Activated CD8-positive, alpha-beta memory T cell treated with anti-CD3 and anti-CD28 coated beads, Interleukin-2, amount 10 ng/mL, durations not matched to agents 7 days and 5 days (primary cell): ENCODE data around the gene LILRA1. TPM values are rescaled to one million over a fixed set of nuclear protein-coding genes. Genes with fewer than 3 reads are reported as not detected.

ENCODE experiments used
- ATAC-seq: fragments of 150-1000 bp; cut with Tn5 transposase; one replicate; pipeline ENCODE4 v1.10.0; 2021; ENCODE audit warnings: moderate library complexity
- CTCF ChIA-PET: fragments of 350-600 bp; sonication (Branson Sonifier 250); formaldehyde crosslinking; loops from one replicate; lab custom pipeline; 2021; ENCODE audit warnings: antibody characterized with exemption; lab: Charles Lee
- DNase-seq: peaks from one replicate; pipeline ENCODE4 v3.0.0-alpha.2; 2020
- H3K27ac Mint-ChIP-seq: one replicate; pipeline ENCODE4 v1.8.0; 2021; ENCODE audit warnings: mild to moderate bottlenecking, mixed read lengths
- H3K27me3 Mint-ChIP-seq: one replicate; pipeline ENCODE4 v1.8.0; 2021; ENCODE audit warnings: mixed read lengths
- H3K36me3 Mint-ChIP-seq: one replicate; pipeline ENCODE4 v1.8.0; 2021; ENCODE audit warnings: mild to moderate bottlenecking, mixed read lengths
- H3K4me1 Mint-ChIP-seq: one replicate; pipeline ENCODE4 v1.8.0; 2021; ENCODE audit warnings: mixed read lengths
- H3K4me3 Mint-ChIP-seq: one replicate; pipeline ENCODE4 v1.8.0; 2021; ENCODE audit warnings: mild to moderate bottlenecking, moderate library complexity, mixed read lengths
- H3K9me3 Mint-ChIP-seq: one replicate; pipeline ENCODE4 v1.8.0; 2022; ENCODE audit warnings: low read depth, mixed read lengths
- microRNA-seq: library from miRNA; unstranded; fragments of <30 nt; microRNA quantifications from one replicate; pipeline ENCODE4 v1.2.0, GENCODE V29; 2022
- total RNA-seq, 2 experiments: library from RNA; stranded (reverse); gene quantifications; one replicate each; pipeline ENCODE4 v1.2.3, GENCODE V29; 2021

Gene LILRA1
- total RNA-seq, 2 experiments from 2014 or later, result not detected

- no peaks in the 10 kb centered on the region for H3K36me3 Mint-ChIP-seq
- no peak overlapping the region for H3K4me3 Mint-ChIP-seq
- H3K9me3 Mint-ChIP-seq, result no peaks in the 10 kb centered on the region
- H3K27me3 Mint-ChIP-seq, result peaks cover 10% of the 10 kb centered on the region
- H3K4me1 Mint-ChIP-seq, result no peaks in the 10 kb centered on the region
- no peak for DNase-seq
- ATAC-seq, result no peak
- no peak overlapping the region for H3K27ac Mint-ChIP-seq
- CTCF ChIA-PET, result no interaction called here
Observed at GRCh38 chr19:54644056-54644455, 50.6 kb downstream of the LILRA1 start.

GRCh38 chr19:54646331-54646841 lies 53.0 kb downstream of the LILRA1 start:
- no peaks in the 10 kb centered on the region for H3K9me3 Mint-ChIP-seq
- H3K36me3 Mint-ChIP-seq, result no peaks in the 10 kb centered on the region
- peaks cover 7% of the 10 kb centered on the region for H3K27me3 Mint-ChIP-seq
- no peak overlapping the region for H3K4me3 Mint-ChIP-seq
- CTCF ChIA-PET, result no interaction called here
- H3K4me1 Mint-ChIP-seq, result no peaks in the 10 kb centered on the region
- DNase-seq, result no peak
- no peak overlapping the region for H3K27ac Mint-ChIP-seq
- ATAC-seq, result no peak

- no peak for DNase-seq
- Mint-ChIP-seq H3K36me3 (no peaks in the 10 kb centered on the region), H3K4me1 (no peaks in the 10 kb centered on the region), H3K4me3 (no peak overlapping the region), H3K9me3 (no peaks in the 10 kb centered on the region), H3K27ac (no peak overlapping the region), H3K27me3 (peaks cover 6% of the 10 kb centered on the region)
- ATAC-seq, result no peak
- CTCF ChIA-PET, result interaction anchor here (1.4 kb wide), 1 partner anchor 27 kb away, joined by 6 read pairs; no protein-coding TSS in a partner anchor
Observed at GRCh38 chr19:54648129-54648528, 54.7 kb downstream of the LILRA1 start.

- Mint-ChIP-seq H3K27me3 (peaks cover 6% of the 10 kb centered on the region), H3K27ac (no peak overlapping the region), H3K9me3 (no peaks in the 10 kb centered on the region), H3K4me1 (no peaks in the 10 kb centered on the region), H3K36me3 (no peaks in the 10 kb centered on the region), H3K4me3 (no peak overlapping the region)
- DNase-seq (no peak), ATAC-seq (no peak)
- CTCF ChIA-PET, result no interaction called here
Observed at GRCh38 chr19:54650108-54650655, 56.8 kb downstream of the LILRA1 start.

Small RNA genes lying within 50 kb of the gene (microRNA-seq; reads per million reads assigned to microRNA genes)
- not detected for gene MIR8061

Other genes starting within 250 kb of the LILRA1 start
- 10 to 100 TPM; 64.1 to 71.6 TPM for gene LAIR1, start 228.7 kb upstream of the LILRA1 start, total RNA-seq
- gene TTYH1, start 178.2 kb upstream of the LILRA1 start, total RNA-seq, result 1 to 10 TPM in 1 of 2 experiments, under 1 TPM in 1; 0.93 to 1.2 TPM
- 100 to 1,000 TPM; 191 to 282 TPM for gene LENG8, start 144.4 kb upstream of the LILRA1 start, total RNA-seq
- 1 to 10 TPM; 6.3 to 7.2 TPM for gene LENG9, start 129.9 kb upstream of the LILRA1 start, total RNA-seq
- gene CDC42EP5, start 120.3 kb upstream of the LILRA1 start, total RNA-seq, result under 1 TPM in 1 of 2 experiments, not detected in 1; 0.61 TPM
- gene LAIR2, start 90.8 kb upstream of the LILRA1 start, total RNA-seq, result 1 to 10 TPM; 1.4 to 6.8 TPM
- under 1 TPM in 1 of 2 experiments, not detected in 1; 0.14 TPM for gene LILRA2, start 19.8 kb upstream of the LILRA1 start, total RNA-seq
- gene LILRB1, start 36.9 kb downstream of the LILRA1 start, total RNA-seq, result 1 to 10 TPM; 3.0 to 4.0 TPM
- not detected for gene LILRB4, start 69.4 kb downstream of the LILRA1 start, total RNA-seq
- gene KIR3DL3, start 130.8 kb downstream of the LILRA1 start, total RNA-seq, result not detected
- 1 to 10 TPM in 1 of 2 experiments, under 1 TPM in 1; 0.30 to 1.2 TPM for gene KIR2DL3, start 144.9 kb downstream of the LILRA1 start, total RNA-seq
- under 1 TPM; 0.19 to 0.47 TPM for gene KIR2DL1, start 176.2 kb downstream of the LILRA1 start, total RNA-seq
- gene KIR2DL4, start 210.0 kb downstream of the LILRA1 start, total RNA-seq, result under 1 TPM; 0.42 to 0.70 TPM
- 1 to 10 TPM in 1 of 2 experiments, under 1 TPM in 1; 0.28 to 1.0 TPM for gene KIR3DL1, start 222.8 kb downstream of the LILRA1 start, total RNA-seq
- gene KIR2DS4, start 239.0 kb downstream of the LILRA1 start, total RNA-seq, result under 1 TPM; 0.30 to 0.99 TPM